Measurements from ENCODE around the gene TRIM26.
"Not testable (repeated sequence)": the region's sequence is repeated elsewhere in the genome, so short reads cannot be mapped to it uniquely, and the experiment has no call there.

TRIM26 gene

DNA sequence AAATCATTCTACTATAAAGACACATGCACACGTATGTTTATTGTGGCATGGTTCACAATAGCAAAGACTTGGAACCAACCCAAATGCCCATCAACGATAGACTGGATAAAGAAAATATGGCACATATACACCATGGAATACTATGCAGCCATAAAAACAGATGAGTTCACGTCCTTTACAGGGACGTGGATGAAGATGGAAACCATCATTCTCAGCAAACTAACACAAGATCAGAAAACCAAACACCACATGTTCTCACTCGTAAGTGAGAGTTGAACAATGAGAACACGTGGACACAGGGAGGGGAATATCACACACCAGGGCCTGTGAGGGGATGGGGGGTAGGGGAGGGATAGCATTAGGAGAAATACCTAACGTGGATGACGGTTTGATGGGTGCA lies 73.0 kb downstream of the TRIM26 start:
- H3K9ac ChIP-seq (ENCODE audit: low read depth, low read length); H3K4me1 ChIP-seq (ENCODE audit: control insufficient read depth, insufficient read depth, low read length); H3K27ac ChIP-seq (ENCODE audit: low read depth, low read length); H3K36me3 ChIP-seq (ENCODE audit: control insufficient read depth, insufficient read depth, low read length); H3K9me3 ChIP-seq (ENCODE audit: control insufficient read depth, insufficient read depth, low read length); H3K27me3 ChIP-seq (ENCODE audit: control insufficient read depth, insufficient read depth, low read length); H3K4me3 ChIP-seq (ENCODE audit: low read depth, low read length): not testable (repeated sequence)

GRCh38 chr6:30136570-30137286 lies 76.5 kb downstream of the TRIM26 start:
- no peak overlapping the region for H3K4me3 ChIP-seq (ENCODE audit: low read depth, low read length)
- H3K27ac ChIP-seq (ENCODE audit: low read depth, low read length) = no peak overlapping the region
- H3K36me3 ChIP-seq (ENCODE audit: control insufficient read depth, insufficient read depth, low read length) = no peaks in the 10 kb centered on the region
- H3K27me3 ChIP-seq (ENCODE audit: control insufficient read depth, insufficient read depth, low read length) = peaks cover 6% of the 10 kb centered on the region
- H3K9ac ChIP-seq (ENCODE audit: low read depth, low read length) = no peak overlapping the region
- no peaks in the 10 kb centered on the region for H3K4me1 ChIP-seq (ENCODE audit: control insufficient read depth, insufficient read depth, low read length)
- H3K9me3 ChIP-seq (ENCODE audit: control insufficient read depth, insufficient read depth, low read length) = no peaks in the 10 kb centered on the region

- Histone ChIP-seq H3K9me3 (ENCODE audit: control insufficient read depth, insufficient read depth, low read length) (no peaks in the 10 kb centered on the region), H3K4me1 (ENCODE audit: control insufficient read depth, insufficient read depth, low read length) (no peaks in the 10 kb centered on the region), H3K9ac (ENCODE audit: low read depth, low read length) (no peak within 1 kb of the TSS), H3K27me3 (ENCODE audit: control insufficient read depth, insufficient read depth, low read length) (peaks cover 15% of the 10 kb centered on the region), H3K36me3 (ENCODE audit: control insufficient read depth, insufficient read depth, low read length) (no peaks in the 10 kb centered on the region), H3K4me3 (ENCODE audit: low read depth, low read length) (no peak within 1 kb of the TSS), H3K27ac (ENCODE audit: low read depth, low read length) (no peak within 1 kb of the TSS)
Measured at GRCh38 chr6:30135757-30136156, 77.4 kb downstream of the TRIM26 start, which contains the start of gene TRIM40. TRIM40 (plus strand) TSS chr6:30136140; CDS start chr6:30137037, 897 bp downstream.

DNA sequence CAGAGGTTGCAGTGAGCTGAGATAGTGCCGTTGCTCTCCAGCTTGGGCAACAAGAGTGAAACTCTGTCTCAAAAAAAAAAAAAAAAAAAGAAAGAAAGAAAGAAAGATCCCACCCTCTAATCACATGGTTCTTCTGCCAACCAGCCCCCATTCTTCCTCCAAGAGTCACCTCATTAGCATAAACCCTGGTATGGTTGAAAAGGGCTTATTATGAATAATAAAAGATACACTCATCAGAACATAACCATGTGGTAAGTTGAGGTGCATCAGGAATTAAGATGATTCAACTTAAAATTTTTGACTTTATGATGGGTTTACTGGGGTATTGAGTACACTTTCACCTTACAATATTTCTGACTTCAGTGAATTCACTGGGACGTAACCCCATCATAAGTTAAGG lies 78.1 kb downstream of the TRIM26 start:
- Histone ChIP-seq H3K9me3 (ENCODE audit: control insufficient read depth, insufficient read depth, low read length) (no peaks in the 10 kb centered on the region), H3K4me1 (ENCODE audit: control insufficient read depth, insufficient read depth, low read length) (no peaks in the 10 kb centered on the region), H3K4me3 (ENCODE audit: low read depth, low read length) (no peak overlapping the region), H3K27me3 (ENCODE audit: control insufficient read depth, insufficient read depth, low read length) (peaks cover 21% of the 10 kb centered on the region), H3K9ac (ENCODE audit: low read depth, low read length) (no peak overlapping the region), H3K27ac (ENCODE audit: low read depth, low read length) (no peak overlapping the region), H3K36me3 (ENCODE audit: control insufficient read depth, insufficient read depth, low read length) (no peaks in the 10 kb centered on the region)
